Kidney epithelial cell (primary cell): Measurements from ENCODE around the gene TNFRSF8. TPM values are rescaled to one million over a fixed set of nuclear protein-coding genes. Genes with fewer than 3 reads are reported as not detected.

Source experiments
- DNase-seq: peaks from one replicate; pipeline ENCODE4 v3.0.0-alpha.2; 2010; ENCODE audit warnings: low read depth
- H3K27me3 ChIP-seq: 2 replicates; pipeline ENCODE4 v1.6.0; 2011; ENCODE audit warnings: low read length; ENCODE audit not compliant: control insufficient read depth, insufficient read depth
- H3K36me3 ChIP-seq: 2 replicates; pipeline ENCODE4 v1.5.1; 2011; ENCODE audit warnings: low read length; ENCODE audit not compliant: control insufficient read depth, insufficient read depth
- H3K4me3 ChIP-seq: 2 replicates; pipeline ENCODE4 v1.5.1; 2011; ENCODE audit warnings: low read depth, mild to moderate bottlenecking, control low read depth, low read length
- total RNA-seq: library from RNA; depleted of rRNA; stranded (reverse); fragments of >200 nt; gene quantifications from 2 replicates; pipeline ENCODE4 v1.2.3, GENCODE V29; 2015
- TF ChIP-seq, protein P1 (sequence below): IDR thresholded peaks from 2 replicates; pipeline ENCODE4 v1.5.1; 2011; ENCODE audit warnings: mild to moderate bottlenecking, moderate library complexity, low read length, control low read depth, inconsistent platforms; ENCODE audit not compliant: insufficient read depth, poor library complexity, severe bottlenecking

TNFRSF8 gene
- total RNA-seq, 1 donor from 2014 or later = 0.21 TPM

DNA sequence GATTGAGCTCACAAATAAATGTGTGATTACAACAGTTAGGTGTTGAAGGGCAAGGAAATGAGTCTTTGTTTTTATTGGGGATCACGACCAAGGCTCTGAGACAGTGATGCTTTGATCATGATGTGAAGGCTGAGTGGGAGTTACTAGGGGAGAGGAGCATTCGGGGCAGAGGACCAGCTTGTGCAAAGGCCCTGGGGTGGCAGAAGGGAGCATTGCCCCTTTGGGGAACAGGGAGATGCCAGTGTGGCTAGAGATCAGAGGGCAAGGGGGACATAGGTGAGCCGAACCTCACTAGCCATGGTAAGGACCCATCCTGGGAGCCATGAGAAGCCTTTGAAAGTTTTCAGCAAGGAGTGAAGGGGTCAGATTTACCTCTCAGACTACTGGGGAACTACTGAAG is 31.1 kb downstream of the TNFRSF8 start:
- no peaks in the 10 kb centered on the region for H3K36me3 ChIP-seq
- no peak overlapping the region for H3K4me3 ChIP-seq
- H3K27me3 ChIP-seq = no peaks in the 10 kb centered on the region
- no peak for DNase-seq
- TF ChIP-seq, protein P1, sequence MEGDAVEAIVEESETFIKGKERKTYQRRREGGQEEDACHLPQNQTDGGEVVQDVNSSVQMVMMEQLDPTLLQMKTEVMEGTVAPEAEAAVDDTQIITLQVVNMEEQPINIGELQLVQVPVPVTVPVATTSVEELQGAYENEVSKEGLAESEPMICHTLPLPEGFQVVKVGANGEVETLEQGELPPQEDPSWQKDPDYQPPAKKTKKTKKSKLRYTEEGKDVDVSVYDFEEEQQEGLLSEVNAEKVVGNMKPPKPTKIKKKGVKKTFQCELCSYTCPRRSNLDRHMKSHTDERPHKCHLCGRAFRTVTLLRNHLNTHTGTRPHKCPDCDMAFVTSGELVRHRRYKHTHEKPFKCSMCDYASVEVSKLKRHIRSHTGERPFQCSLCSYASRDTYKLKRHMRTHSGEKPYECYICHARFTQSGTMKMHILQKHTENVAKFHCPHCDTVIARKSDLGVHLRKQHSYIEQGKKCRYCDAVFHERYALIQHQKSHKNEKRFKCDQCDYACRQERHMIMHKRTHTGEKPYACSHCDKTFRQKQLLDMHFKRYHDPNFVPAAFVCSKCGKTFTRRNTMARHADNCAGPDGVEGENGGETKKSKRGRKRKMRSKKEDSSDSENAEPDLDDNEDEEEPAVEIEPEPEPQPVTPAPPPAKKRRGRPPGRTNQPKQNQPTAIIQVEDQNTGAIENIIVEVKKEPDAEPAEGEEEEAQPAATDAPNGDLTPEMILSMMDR = no peak

- no peak overlapping the region for H3K4me3 ChIP-seq
- TF ChIP-seq, protein P1 = no peak
- no peak for DNase-seq
Observed at GRCh38 chr1:12095452-12096263, 32.6 kb downstream of the TNFRSF8 start.

DNA sequence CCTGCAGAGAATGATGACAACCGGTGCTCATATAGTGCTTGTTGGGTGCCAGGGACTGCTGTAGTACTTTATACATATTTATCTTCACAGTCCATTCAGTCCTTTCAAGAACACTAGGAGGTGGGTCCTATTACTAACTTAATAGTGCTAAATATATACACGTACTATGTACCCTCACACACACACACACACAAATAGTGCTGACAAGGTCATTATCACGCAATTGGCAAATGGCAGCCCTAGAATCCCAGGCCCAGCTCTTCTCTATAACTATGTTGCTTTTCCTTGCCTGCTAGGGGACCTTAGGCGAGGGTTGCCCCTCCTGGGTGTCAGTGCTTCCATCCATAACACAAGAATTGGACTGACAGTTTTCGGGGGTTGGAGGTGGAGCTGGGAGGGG is 33.5 kb downstream of the TNFRSF8 start:
- Histone ChIP-seq H3K27me3 (no peaks in the 10 kb centered on the region), H3K36me3 (no peaks in the 10 kb centered on the region), H3K4me3 (no peak overlapping the region)
- TF ChIP-seq, protein P1 = no peak
- DNase-seq = no peak

More at GRCh38 chr1:12095452-12096263, 32.6 kb downstream of the TNFRSF8 start:
- no peaks in the 10 kb centered on the region for H3K36me3 ChIP-seq
- no peaks in the 10 kb centered on the region for H3K27me3 ChIP-seq

DNA sequence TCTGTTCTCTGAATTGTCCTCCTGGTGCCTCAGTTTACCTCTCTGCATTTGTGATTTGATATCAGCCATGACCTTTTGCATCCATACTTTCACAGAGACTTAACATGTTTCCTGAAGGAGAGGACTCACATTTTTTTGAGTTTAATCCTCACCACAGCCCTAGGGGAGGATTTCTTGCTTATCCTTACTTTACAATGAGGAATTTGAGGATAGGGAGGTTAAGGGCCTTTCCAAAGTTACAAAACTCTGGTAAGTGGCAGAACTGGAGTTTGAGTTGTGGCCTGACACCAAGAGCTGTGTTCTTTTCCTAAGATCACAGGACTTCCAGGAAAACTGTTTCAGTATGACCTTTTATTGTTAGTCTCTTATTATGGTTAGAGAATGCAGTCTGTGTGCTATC is 34.2 kb downstream of the TNFRSF8 start:
- no peak overlapping the region for H3K4me3 ChIP-seq
- DNase-seq = no peak
- no peaks in the 10 kb centered on the region for H3K27me3 ChIP-seq
- TF ChIP-seq, protein P1 = no peak
- no peaks in the 10 kb centered on the region for H3K36me3 ChIP-seq

- Histone ChIP-seq H3K27me3 (peaks cover under 1% of the 10 kb centered on the region), H3K36me3 (no peaks in the 10 kb centered on the region), H3K4me3 (no peak overlapping the region)
- TF ChIP-seq, protein P1 = no peak
- no peak for DNase-seq
Observed at GRCh38 chr1:12098786-12099185, 35.7 kb downstream of the TNFRSF8 start.

- Histone ChIP-seq H3K27me3 (peaks cover 8% of the 10 kb centered on the region), H3K4me3 (no peak overlapping the region), H3K36me3 (no peaks in the 10 kb centered on the region)
- no peak for DNase-seq
- TF ChIP-seq, protein P1 = no peak
Observed at GRCh38 chr1:12099610-12100009, 36.5 kb downstream of the TNFRSF8 start.
